IMR-90 (cell line): Measurements from ENCODE around the gene ELFN2.
A peak's percentile ranks its signal among the peaks of the same experiment; 100 is the strongest.

Experiments
- BHLHE40 ChIP-seq: fragments of 150-350 bp; IDR thresholded peaks from 2 replicates; pipeline ENCODE4 v1.6.1; 2016; ENCODE audit warnings: mild to moderate bottlenecking, low read depth, low read length
- CTCF ChIP-seq: conservative IDR thresholded peaks from 2 replicates; pipeline ENCODE4 v1.5.1; 2012; ENCODE audit warnings: mild to moderate bottlenecking, low read depth, low read length, improper control_type of control experiment
- FOS ChIP-seq: fragments of 150-350 bp; IDR thresholded peaks from 2 replicates; pipeline ENCODE4 v1.6.1; 2016; ENCODE audit warnings: low read depth, low read length
- MXI1 ChIP-seq: IDR thresholded peaks from 2 replicates; pipeline ENCODE4 v1.6.1; 2012; ENCODE audit warnings: low read depth, mild to moderate bottlenecking, low read length, moderate library complexity, borderline replicate concordance
- NFE2L2 ChIP-seq: fragments of 150-350 bp; IDR thresholded peaks from 2 replicates; pipeline ENCODE4 v1.6.1; 2016; ENCODE audit warnings: low read depth, mild to moderate bottlenecking, low read length
- POLR2A ChIP-seq: IDR thresholded peaks from 2 replicates; pipeline ENCODE4 v1.6.1; 2012; ENCODE audit warnings: mild to moderate bottlenecking, low read depth, low read length
- RAD21 ChIP-seq: IDR thresholded peaks from 2 replicates; pipeline ENCODE4 v1.6.1; 2012; ENCODE audit warnings: low read length, improper control_type of control experiment
- RCOR1 ChIP-seq: IDR thresholded peaks from 2 replicates; pipeline ENCODE4 v1.6.1; 2012; ENCODE audit warnings: mild to moderate bottlenecking, low read length, improper control_type of control experiment; ENCODE audit not compliant: insufficient replicate concordance
- RFX5 ChIP-seq: IDR thresholded peaks from 2 replicates; pipeline ENCODE4 v1.8.0; 2012; ENCODE audit warnings: low read depth, mild to moderate bottlenecking, low read length, moderate library complexity

DNA sequence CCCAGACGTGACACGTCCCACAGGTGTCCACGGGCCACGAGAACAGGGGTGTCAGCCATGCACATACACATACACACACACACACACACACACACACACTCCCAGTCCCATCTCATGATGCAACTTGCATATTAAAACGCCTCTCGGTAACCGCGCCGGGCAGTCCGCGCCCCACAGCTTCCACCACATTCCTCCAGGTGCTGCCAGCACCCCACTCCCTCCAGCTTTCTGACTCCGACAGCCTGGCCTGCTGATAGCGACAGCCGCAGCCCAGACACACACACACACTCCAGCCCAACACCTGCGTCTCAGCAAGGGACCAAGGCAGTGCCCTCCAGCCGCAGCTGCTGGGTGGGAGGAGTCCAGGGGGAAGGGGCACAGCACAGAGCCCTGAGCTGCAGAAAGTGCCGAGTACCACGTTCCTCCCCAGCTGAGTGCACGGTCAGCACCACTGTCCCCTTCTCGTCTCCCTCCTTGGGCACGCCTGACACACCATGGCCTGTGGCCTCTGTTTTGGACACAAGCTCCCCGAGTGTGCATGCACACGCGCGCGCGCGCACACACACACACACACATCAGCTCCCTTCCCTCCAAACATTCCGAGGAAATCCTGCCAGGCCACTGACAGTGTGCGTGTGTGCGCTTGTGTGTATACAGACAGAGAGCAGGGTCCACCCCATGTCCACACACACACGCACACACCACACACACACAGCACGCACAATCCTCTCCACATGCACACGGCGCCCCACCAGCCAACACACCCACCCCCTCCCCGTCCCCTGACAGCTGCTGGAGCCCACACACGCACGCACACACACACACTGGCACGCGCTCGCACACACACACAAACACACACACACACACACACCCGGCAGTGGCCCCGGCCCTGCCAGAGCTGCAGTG lies 1.2 kb downstream of the ELFN2 start:
- peak; percentile 18; the same call in 1 of the 2 replicates for TF ChIP-seq MXI1
- no peak for TF ChIP-seq CTCF
- no peak for TF ChIP-seq POLR2A
- TF ChIP-seq RFX5, result no peak
- TF ChIP-seq RCOR1, result no peak
- TF ChIP-seq RAD21, result no peak
- no peak for TF ChIP-seq FOS
- no peak for TF ChIP-seq BHLHE40
- TF ChIP-seq NFE2L2, result no peak
